Coronary artery (tissue), 2 donors: ENCODE data around the gene COBLL1.

Experiments
- DNase-seq: peaks from one replicate; pipeline ENCODE4 v3.0.0-alpha.2; 2017; ENCODE audit warnings: low spot score
- H3K27ac ChIP-seq, 2 donors: fragments of 200-600 bp; sonication (generic); one replicate each; pipeline ENCODE4 v1.5.1; 2016 to 2019
- H3K4me3 ChIP-seq: fragments of 200-600 bp; sonication (generic); 2 replicates; pipeline ENCODE4 v1.5.1; 2016; ENCODE audit warnings: mild to moderate bottlenecking, moderate library complexity
- TF ChIP-seq, protein P1 (sequence below): fragments of 200-600 bp; sonication (generic); IDR thresholded peaks from one replicate; pipeline ENCODE4 v1.5.1; 2019; ENCODE audit warnings: antibody characterized with exemption

The COBLL1 gene

DNA sequence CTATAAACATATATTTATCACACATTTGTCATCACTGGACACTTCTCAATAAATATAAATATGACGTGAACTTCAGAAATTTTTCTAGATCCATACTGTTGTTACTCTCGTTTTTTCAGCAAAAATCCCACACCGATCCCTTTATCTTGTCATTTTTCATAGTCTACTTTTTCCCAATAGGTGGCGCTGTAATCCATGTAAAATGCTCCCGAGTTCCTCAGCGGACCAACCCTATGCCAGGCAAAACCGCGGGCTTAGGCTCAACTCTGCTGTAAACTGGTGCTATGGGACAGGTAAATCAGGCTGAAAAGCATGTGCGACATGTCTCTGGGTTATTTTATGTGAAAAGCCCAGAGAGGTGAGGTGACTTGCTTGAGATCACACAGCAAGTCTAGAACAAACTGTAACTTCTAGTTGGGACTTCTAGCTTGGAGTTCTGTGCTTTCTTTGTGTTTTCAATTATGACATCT, 104.0 kb downstream of the COBLL1 start:
- Histone ChIP-seq H3K27ac (no peak overlapping the region), H3K4me3 (no peak overlapping the region)
- DNase-seq = no peak
- TF ChIP-seq, protein P1, sequence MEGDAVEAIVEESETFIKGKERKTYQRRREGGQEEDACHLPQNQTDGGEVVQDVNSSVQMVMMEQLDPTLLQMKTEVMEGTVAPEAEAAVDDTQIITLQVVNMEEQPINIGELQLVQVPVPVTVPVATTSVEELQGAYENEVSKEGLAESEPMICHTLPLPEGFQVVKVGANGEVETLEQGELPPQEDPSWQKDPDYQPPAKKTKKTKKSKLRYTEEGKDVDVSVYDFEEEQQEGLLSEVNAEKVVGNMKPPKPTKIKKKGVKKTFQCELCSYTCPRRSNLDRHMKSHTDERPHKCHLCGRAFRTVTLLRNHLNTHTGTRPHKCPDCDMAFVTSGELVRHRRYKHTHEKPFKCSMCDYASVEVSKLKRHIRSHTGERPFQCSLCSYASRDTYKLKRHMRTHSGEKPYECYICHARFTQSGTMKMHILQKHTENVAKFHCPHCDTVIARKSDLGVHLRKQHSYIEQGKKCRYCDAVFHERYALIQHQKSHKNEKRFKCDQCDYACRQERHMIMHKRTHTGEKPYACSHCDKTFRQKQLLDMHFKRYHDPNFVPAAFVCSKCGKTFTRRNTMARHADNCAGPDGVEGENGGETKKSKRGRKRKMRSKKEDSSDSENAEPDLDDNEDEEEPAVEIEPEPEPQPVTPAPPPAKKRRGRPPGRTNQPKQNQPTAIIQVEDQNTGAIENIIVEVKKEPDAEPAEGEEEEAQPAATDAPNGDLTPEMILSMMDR = peak; percentile 57

- no peak overlapping the region for H3K4me3 ChIP-seq
- H3K27ac ChIP-seq = no peak overlapping the region
- DNase-seq = no peak
- TF ChIP-seq, protein P1 = no peak
Measured at GRCh38 chr2:164735309-164735919, 106.2 kb downstream of the COBLL1 start.

DNA sequence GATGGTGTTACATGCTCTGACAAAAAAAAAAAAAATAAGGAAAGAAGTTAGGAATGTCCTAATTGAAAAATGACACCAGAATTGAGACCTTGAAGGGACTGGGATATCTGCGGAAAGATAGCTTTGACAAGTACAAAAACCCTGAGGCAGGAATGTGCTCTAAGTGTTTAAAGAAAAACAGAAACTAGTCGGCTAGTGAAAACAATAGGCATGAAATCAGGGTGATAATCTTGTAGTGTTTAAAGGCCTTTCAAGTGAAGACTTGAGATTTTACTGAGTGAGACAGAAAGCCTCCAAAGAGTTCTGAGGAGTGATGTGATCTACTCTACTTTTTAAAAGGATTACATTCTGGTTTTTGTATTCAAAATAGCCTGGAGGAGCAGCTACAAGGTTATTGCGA, 107.4 kb downstream of the COBLL1 start:
- H3K27ac ChIP-seq = no peak overlapping the region
- no peak overlapping the region for H3K4me3 ChIP-seq
- TF ChIP-seq, protein P1 = no peak
- DNase-seq = no peak

DNA sequence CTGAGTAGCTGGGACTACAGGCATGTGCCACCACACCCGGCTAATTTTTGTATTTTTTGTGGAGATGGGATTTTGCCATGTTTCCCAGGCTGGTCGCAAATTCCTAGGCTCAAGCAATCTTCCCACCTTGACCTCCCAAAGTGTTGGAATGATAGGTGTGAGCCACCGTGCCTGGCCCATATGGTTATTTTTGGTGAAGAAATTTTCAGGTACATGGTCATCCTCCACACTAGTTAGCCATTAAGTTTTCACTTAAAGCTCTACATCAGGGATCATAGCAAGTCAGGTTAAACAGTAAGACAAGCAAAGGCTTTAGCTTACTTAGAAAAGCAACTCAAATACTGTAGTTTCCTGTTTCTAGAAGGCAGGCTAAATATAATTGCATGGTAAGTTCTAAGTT, 116.1 kb downstream of the COBLL1 start:
- H3K27ac ChIP-seq = no peak overlapping the region
- TF ChIP-seq, protein P1 = no peak
- DNase-seq = no peak
- H3K4me3 ChIP-seq = no peak overlapping the region

GRCh38 chr2:164722616-164723338, 118.8 kb downstream of the COBLL1 start:
- TF ChIP-seq, protein P1 = no peak
- Histone ChIP-seq H3K27ac (no peak overlapping the region), H3K4me3 (no peak overlapping the region)
- DNase-seq = no peak

GRCh38 chr2:164721430-164721829, 120.2 kb downstream of the COBLL1 start:
- DNase-seq = no peak
- Histone ChIP-seq H3K4me3 (no peak overlapping the region), H3K27ac (no peak overlapping the region)
- TF ChIP-seq, protein P1 = no peak
